PC-9 (cell line): ENCODE data around the gene PLEKHA7.

Experiments
- EZH2 ChIP-seq: fragments of 200-600 bp; sonication (generic); IDR thresholded peaks from 2 replicates; pipeline ENCODE4 v1.8.0; 2017; ENCODE audit warnings: antibody characterized with exemption, low read depth
- TF ChIP-seq, protein P1 (sequence below): fragments of 200-600 bp; sonication (generic); conservative IDR thresholded peaks from 2 replicates; pipeline ENCODE4 v1.6.1; 2017; ENCODE audit warnings: mixed run types, antibody characterized with exemption, mild to moderate bottlenecking, moderate library complexity

- TF ChIP-seq, protein P1, sequence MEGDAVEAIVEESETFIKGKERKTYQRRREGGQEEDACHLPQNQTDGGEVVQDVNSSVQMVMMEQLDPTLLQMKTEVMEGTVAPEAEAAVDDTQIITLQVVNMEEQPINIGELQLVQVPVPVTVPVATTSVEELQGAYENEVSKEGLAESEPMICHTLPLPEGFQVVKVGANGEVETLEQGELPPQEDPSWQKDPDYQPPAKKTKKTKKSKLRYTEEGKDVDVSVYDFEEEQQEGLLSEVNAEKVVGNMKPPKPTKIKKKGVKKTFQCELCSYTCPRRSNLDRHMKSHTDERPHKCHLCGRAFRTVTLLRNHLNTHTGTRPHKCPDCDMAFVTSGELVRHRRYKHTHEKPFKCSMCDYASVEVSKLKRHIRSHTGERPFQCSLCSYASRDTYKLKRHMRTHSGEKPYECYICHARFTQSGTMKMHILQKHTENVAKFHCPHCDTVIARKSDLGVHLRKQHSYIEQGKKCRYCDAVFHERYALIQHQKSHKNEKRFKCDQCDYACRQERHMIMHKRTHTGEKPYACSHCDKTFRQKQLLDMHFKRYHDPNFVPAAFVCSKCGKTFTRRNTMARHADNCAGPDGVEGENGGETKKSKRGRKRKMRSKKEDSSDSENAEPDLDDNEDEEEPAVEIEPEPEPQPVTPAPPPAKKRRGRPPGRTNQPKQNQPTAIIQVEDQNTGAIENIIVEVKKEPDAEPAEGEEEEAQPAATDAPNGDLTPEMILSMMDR, result no peak
- TF ChIP-seq EZH2, result no peak
These were observed 150.8 kb downstream of the PLEKHA7 start for GRCh38 chr11:16863389-16863788.
